H9 (cell line): ENCODE measurements around the gene GPHA2. TPM values are rescaled to one million over a fixed set of nuclear protein-coding genes. Genes with fewer than 3 reads are reported as not detected.
A peak's percentile ranks its signal among the peaks of the same experiment; 100 is the strongest.

Source experiments
- DNase-seq: peaks from one replicate; pipeline ENCODE4 v3.0.0-alpha.2; 2017
- H2AFZ ChIP-seq: one replicate; pipeline ENCODE4 v1.6.1; 2013; ENCODE audit warnings: mild to moderate bottlenecking, low read length, control low read depth, moderate library complexity
- H2AK5ac ChIP-seq: 2 replicates; pipeline ENCODE4 v1.6.1; 2013; ENCODE audit warnings: low read length, control low read depth, mixed read lengths; ENCODE audit not compliant: insufficient read length
- H2BK120ac ChIP-seq: one replicate; pipeline ENCODE4 v1.6.1; 2013; ENCODE audit warnings: low read depth, mild to moderate bottlenecking, low read length, control low read depth, inconsistent platforms; ENCODE audit not compliant: poor library complexity, severe bottlenecking
- H2BK12ac ChIP-seq: 2 replicates; pipeline ENCODE4 v1.6.1; 2013; ENCODE audit warnings: low read length, control low read depth, mixed read lengths, low read depth; ENCODE audit not compliant: insufficient read length
- H2BK15ac ChIP-seq: 2 replicates; pipeline ENCODE4 v1.6.1; 2013; ENCODE audit warnings: low read depth, low read length, control low read depth
- H2BK20ac ChIP-seq: one replicate; pipeline ENCODE4 v1.6.1; 2013; ENCODE audit warnings: low read depth, mild to moderate bottlenecking, low read length, control low read depth, inconsistent platforms; ENCODE audit not compliant: poor library complexity, severe bottlenecking
- H2BK5ac ChIP-seq: 2 replicates; pipeline ENCODE4 v1.6.1; 2013; ENCODE audit warnings: low read length, control low read depth, mixed read lengths; ENCODE audit not compliant: insufficient read length
- H3K14ac ChIP-seq: 2 replicates; pipeline ENCODE4 v1.6.1; 2013; ENCODE audit warnings: low read length, control low read depth; ENCODE audit not compliant: insufficient read depth
- H3K18ac ChIP-seq: 2 replicates; pipeline ENCODE4 v1.6.1; 2013; ENCODE audit warnings: low read depth, mild to moderate bottlenecking, mixed read lengths, low read length, control low read depth; ENCODE audit not compliant: insufficient read length
- H3K23ac ChIP-seq: 2 replicates; pipeline ENCODE4 v1.6.1; 2013; ENCODE audit warnings: low read length, control low read depth, mixed read lengths, low read depth; ENCODE audit not compliant: insufficient read length
- H3K23me2 ChIP-seq: 2 replicates; pipeline ENCODE4 v1.6.1; 2013; ENCODE audit warnings: low read depth, mild to moderate bottlenecking, mixed read lengths, low read length, control low read depth; ENCODE audit not compliant: insufficient read length, poor library complexity, severe bottlenecking
- H3K27ac ChIP-seq: 2 replicates; pipeline ENCODE4 v1.5.1; 2013; ENCODE audit warnings: low read length, control low read depth, mixed read lengths, low read depth; ENCODE audit not compliant: insufficient read length
- H3K27me3 ChIP-seq: 2 replicates; pipeline ENCODE4 v1.6.1; 2013; ENCODE audit warnings: low read length, control low read depth, inconsistent platforms; ENCODE audit not compliant: insufficient read depth
- H3K4ac ChIP-seq: 2 replicates; pipeline ENCODE4 v1.6.1; 2013; ENCODE audit warnings: low read depth, mild to moderate bottlenecking, control low read depth, inconsistent platforms, low read length, moderate library complexity
- H3K4me1 ChIP-seq: 2 replicates; pipeline ENCODE4 v1.6.1; 2013; ENCODE audit warnings: low read length, control low read depth, inconsistent platforms; ENCODE audit not compliant: insufficient read depth
- H3K4me2 ChIP-seq: 2 replicates; pipeline ENCODE4 v1.6.1; 2013; ENCODE audit warnings: low read length, control low read depth, mixed read lengths; ENCODE audit not compliant: insufficient read length, insufficient read depth
- H3K56ac ChIP-seq: 2 replicates; pipeline ENCODE4 v1.6.1; 2013; ENCODE audit warnings: low read depth, mild to moderate bottlenecking, mixed read lengths, low read length, control low read depth; ENCODE audit not compliant: insufficient read length
- H3K79me1 ChIP-seq: 2 replicates; pipeline ENCODE4 v1.6.1; 2013; ENCODE audit warnings: low read depth, mild to moderate bottlenecking, moderate library complexity, low read length, control low read depth, inconsistent platforms; ENCODE audit not compliant: insufficient read depth, poor library complexity, severe bottlenecking
- H3K79me2 ChIP-seq: 2 replicates; pipeline ENCODE4 v1.6.1; 2013; ENCODE audit warnings: low read length, control low read depth, inconsistent platforms; ENCODE audit not compliant: insufficient read depth
- H3K9ac ChIP-seq: 2 replicates; pipeline ENCODE4 v1.6.1; 2013; ENCODE audit warnings: low read length, control low read depth, mixed read lengths; ENCODE audit not compliant: insufficient read length; ENCODE audit errors: extremely low read depth
- H3K9me3 ChIP-seq: one replicate; pipeline ENCODE4 v1.6.1; 2013; ENCODE audit warnings: low read depth, low read length, inconsistent platforms; ENCODE audit not compliant: control insufficient read depth
- H3T11ph ChIP-seq: one replicate; pipeline ENCODE4 v1.6.1; 2013; ENCODE audit warnings: mild to moderate bottlenecking, low read length, control low read depth, inconsistent platforms
- H4K20me1 ChIP-seq: one replicate; pipeline ENCODE4 v1.6.1; 2013; ENCODE audit not compliant: control insufficient read depth, insufficient read length, insufficient read depth
- H4K5ac ChIP-seq: 2 replicates; pipeline ENCODE4 v1.6.1; 2013; ENCODE audit warnings: low read depth, mild to moderate bottlenecking, mixed read lengths, low read length, control low read depth; ENCODE audit not compliant: insufficient read length
- H4K8ac ChIP-seq: replicated peaks from 2 replicates; pipeline ENCODE4 v1.6.1; 2013; ENCODE audit warnings: low read length, control low read depth, mixed read lengths, low read depth; ENCODE audit not compliant: insufficient read length
- H4K91ac ChIP-seq: 2 replicates; pipeline ENCODE4 v1.6.1; 2013; ENCODE audit warnings: low read depth, mild to moderate bottlenecking, moderate library complexity, mixed read lengths, low read length, control low read depth; ENCODE audit not compliant: insufficient read length
- H3K27ac Mint-ChIP-seq, 3 experiments: 2 replicates in 2 of 3; 3 replicates in 1 of 3; pipeline ENCODE4 v1.8.0; 2020 to 2021; ENCODE audit warnings: mixed read lengths in 3 of 3, mild to moderate bottlenecking in 1 of 3, moderate library complexity in 1 of 3
- H3K27me3 Mint-ChIP-seq: 2 replicates; pipeline ENCODE4 v1.8.0; 2021; ENCODE audit warnings: low read depth, mild to moderate bottlenecking, moderate library complexity, mixed read lengths
- H3K36me3 Mint-ChIP-seq, 3 experiments: 2 replicates in 2 of 3; 3 replicates in 1 of 3; pipeline ENCODE4 v1.8.0; 2020 to 2021; ENCODE audit warnings: low read depth in 3 of 3, mixed read lengths in 3 of 3; ENCODE audit not compliant: insufficient read depth in 1 of 3
- H3K4me1 Mint-ChIP-seq, 2 experiments: 2 replicates each; pipeline ENCODE4 v1.8.0; 2020; ENCODE audit warnings: mixed read lengths in 2 of 2
- H3K4me3 Mint-ChIP-seq, 2 experiments: 2 replicates in 1 of 2; 3 replicates in 1 of 2; pipeline ENCODE4 v1.8.0; 2020 to 2021; ENCODE audit warnings: mild to moderate bottlenecking in 2 of 2, mixed read lengths in 2 of 2, moderate library complexity in 1 of 2
- H3K9me3 Mint-ChIP-seq, 2 experiments: 2 replicates in 1 of 2; 3 replicates in 1 of 2; pipeline ENCODE4 v1.8.0; 2020; ENCODE audit warnings: mild to moderate bottlenecking in 2 of 2, mixed read lengths in 2 of 2, moderate library complexity in 1 of 2
- WGBS: extraction: QIAGEN DNeasy Blood & Tissue Kit; methylation state at CpG from one replicate; pipeline ENCODE4 v1.1.7; 2013; ENCODE audit warnings: missing lambda C conversion rate, low lambda C conversion rate, mixed read lengths; ENCODE audit not compliant: insufficient read length; ENCODE audit errors: extremely low coverage; 5-methylcytosine and 5-hydroxymethylcytosine counted together
- total RNA-seq: library from RNA; stranded (reverse); gene quantifications from 2 replicates; pipeline ENCODE4 v1.2.1, GENCODE V29; 2021
- TF ChIP-seq, protein P1 (sequence below): fragments of 200-600 bp; sonication (generic); conservative IDR thresholded peaks from 3 replicates; pipeline ENCODE4 v1.8.0; 2021; ENCODE audit warnings: antibody characterized with exemption, mild to moderate bottlenecking

Gene GPHA2
- total RNA-seq, 1 experiment from 2014 or later = 2.1 TPM

DNA sequence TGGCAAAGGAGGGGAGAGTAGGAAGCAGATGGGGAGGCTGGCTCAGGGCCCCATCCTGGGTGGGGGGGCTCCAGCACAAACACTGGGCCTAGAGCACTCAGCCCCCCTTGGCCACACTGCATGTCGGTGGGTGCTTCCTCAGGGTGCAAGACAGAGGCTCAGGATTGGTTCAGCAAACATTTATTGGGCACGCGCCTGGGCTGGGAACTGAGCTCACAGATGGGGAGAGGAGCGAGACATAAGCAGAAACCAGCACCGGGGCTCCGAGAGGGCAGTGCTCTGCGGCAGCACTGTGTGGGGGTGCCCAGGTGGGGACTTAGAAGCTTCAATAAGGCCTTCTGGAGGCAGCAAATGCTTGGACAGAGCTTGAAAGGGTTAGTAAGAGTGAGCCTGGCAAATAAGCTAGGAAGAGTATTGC, 45.2 kb downstream of the GPHA2 start:
- Mint-ChIP-seq H3K27me3 (no peaks in the 10 kb centered on the region), H3K36me3 (peaks cover 0 to 2% (median 0%) of the 10 kb centered on the region in 3 experiments; a peak in 2 of 7 replicates), H3K4me1 (peaks cover 12 to 26% of the 10 kb centered on the region in 2 experiments), H3K27ac (peak overlapping the region in 1 of 3 experiments; percentile 89; a peak in 1 of 7 replicates), H3K4me3 (no peak overlapping the region; a peak in 1 of 5 replicates), H3K9me3 (no peaks in the 10 kb centered on the region; a peak in 1 of 5 replicates)
- TF ChIP-seq, protein P1, sequence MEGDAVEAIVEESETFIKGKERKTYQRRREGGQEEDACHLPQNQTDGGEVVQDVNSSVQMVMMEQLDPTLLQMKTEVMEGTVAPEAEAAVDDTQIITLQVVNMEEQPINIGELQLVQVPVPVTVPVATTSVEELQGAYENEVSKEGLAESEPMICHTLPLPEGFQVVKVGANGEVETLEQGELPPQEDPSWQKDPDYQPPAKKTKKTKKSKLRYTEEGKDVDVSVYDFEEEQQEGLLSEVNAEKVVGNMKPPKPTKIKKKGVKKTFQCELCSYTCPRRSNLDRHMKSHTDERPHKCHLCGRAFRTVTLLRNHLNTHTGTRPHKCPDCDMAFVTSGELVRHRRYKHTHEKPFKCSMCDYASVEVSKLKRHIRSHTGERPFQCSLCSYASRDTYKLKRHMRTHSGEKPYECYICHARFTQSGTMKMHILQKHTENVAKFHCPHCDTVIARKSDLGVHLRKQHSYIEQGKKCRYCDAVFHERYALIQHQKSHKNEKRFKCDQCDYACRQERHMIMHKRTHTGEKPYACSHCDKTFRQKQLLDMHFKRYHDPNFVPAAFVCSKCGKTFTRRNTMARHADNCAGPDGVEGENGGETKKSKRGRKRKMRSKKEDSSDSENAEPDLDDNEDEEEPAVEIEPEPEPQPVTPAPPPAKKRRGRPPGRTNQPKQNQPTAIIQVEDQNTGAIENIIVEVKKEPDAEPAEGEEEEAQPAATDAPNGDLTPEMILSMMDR = no peak
- Histone ChIP-seq H3K27ac (no peak overlapping the region), H2AK5ac (no peak overlapping the region), H3K9me3 (no peaks in the 10 kb centered on the region), H3K23ac (no peak overlapping the region), H2AFZ (no peak overlapping the region), H2BK20ac (no peak overlapping the region), H3K27me3 (no peaks in the 10 kb centered on the region), H3K4me1 (no peaks in the 10 kb centered on the region; the same call in 1 of the 2 replicates), H3K79me1 (no peaks in the 10 kb centered on the region), H3K4ac (no peak overlapping the region), H2BK15ac (no peak overlapping the region), H4K5ac (no peak overlapping the region), H3K18ac (no peak overlapping the region), H2BK12ac (no peak overlapping the region), H3K4me2 (no peak overlapping the region), H4K8ac (no peak overlapping the region), H3K9ac (no peak overlapping the region), H2BK5ac (no peak overlapping the region), H4K20me1 (no peaks in the 10 kb centered on the region), H2BK120ac (no peak overlapping the region), H3K79me2 (no peaks in the 10 kb centered on the region), H3K56ac (no peak overlapping the region), H3K23me2 (peaks cover 4% of the 10 kb centered on the region), H3T11ph (no peak overlapping the region), H4K91ac (no peak overlapping the region), H3K14ac (no peak overlapping the region)
- no CpG with 5 or more reads among the region's 7 CpGs for WGBS
- no peak for DNase-seq
